ENCODE measurements around the gene GOLGA6L9.
"Not testable (repeated sequence)": the region's sequence is repeated elsewhere in the genome, so short reads cannot be mapped to it uniquely, and the experiment has no call there.

Gene GOLGA6L9

GRCh38 chr15:82468205-82468604 is 38.6 kb downstream of the GOLGA6L9 start:
- in situ Hi-C loops (cut with HindIII; ENCODE audit: low sequenced_read_pairs) = not testable (repeated sequence)

- in situ Hi-C loops (cut with HindIII; ENCODE audit: low sequenced_read_pairs) = not testable (repeated sequence)
Measured at GRCh38 chr15:82469381-82469780, 39.8 kb downstream of the GOLGA6L9 start.

DNA sequence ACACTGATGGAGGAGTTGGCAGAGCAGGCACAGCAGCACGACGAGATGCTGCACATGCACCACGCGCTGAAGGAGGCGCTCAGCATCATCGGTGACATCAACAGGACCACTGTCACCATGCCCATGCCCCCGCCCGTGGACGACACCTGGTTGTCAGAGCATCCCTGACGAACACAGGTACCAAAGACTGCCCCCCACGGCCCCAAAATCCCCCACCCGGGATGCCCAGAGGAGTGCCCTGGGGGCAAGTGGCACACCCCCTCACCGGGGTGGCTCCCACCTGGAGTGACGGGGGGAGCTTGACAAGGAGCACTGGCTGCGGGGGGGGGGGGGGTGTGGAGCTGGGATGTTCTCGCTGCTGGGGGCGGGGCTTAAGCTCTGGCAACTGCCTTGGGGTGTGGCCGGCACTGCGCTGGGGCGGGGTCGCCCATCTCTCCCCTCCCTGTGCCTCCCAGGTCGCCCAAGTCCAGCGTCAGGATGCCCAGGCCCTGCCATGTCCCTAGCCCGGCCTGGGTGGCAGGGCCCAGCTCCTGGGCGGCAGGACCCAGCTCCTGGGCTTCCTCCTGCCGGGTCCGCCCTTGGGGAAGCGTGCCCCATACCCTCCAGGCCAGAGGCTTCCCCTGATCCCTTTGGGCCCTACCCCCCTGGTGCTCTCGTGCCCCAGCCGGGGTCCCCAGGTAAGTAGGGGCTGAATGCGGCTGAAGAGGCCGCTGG is 42.8 kb downstream of the GOLGA6L9 start:
- in situ Hi-C loops (cut with HindIII; ENCODE audit: low sequenced_read_pairs) = not testable (repeated sequence)

DNA sequence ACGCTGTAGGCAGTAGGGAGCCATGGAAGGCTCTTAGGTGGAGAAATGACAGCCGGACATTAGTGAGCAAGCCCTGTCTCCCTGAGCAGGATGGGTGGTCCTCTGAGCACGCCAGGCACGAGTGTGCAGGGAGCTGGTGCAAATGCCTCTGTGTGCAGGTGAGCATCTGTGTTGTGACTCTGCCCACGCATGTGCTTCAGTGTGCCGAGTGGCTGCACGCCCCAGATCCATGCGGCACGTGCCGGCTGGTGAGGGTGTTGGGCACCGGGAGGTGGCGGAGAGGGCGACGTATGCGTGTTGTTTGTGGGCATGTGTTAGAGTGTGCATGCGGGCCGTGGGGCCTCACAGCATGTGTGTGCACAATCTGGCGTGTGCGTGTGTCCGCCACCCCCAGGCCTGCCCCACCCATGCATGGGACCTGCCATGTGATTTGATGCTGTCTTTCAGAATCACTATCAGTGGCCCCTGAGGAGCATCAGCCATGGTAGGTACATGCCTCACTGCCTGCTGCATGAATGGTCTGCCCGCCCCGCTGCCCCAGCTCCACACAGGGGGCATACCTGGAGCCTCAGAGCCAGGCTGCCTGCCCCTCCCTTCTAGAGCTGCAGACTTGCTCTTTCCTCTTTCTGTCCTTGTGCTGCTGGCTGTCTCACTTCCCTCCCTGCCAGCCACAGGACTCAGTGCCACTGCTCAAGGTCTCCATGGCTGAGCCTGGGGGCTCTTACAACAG is 45.1 kb downstream of the GOLGA6L9 start:
- in situ Hi-C loops (cut with HindIII; ENCODE audit: low sequenced_read_pairs) = not testable (repeated sequence)

DNA sequence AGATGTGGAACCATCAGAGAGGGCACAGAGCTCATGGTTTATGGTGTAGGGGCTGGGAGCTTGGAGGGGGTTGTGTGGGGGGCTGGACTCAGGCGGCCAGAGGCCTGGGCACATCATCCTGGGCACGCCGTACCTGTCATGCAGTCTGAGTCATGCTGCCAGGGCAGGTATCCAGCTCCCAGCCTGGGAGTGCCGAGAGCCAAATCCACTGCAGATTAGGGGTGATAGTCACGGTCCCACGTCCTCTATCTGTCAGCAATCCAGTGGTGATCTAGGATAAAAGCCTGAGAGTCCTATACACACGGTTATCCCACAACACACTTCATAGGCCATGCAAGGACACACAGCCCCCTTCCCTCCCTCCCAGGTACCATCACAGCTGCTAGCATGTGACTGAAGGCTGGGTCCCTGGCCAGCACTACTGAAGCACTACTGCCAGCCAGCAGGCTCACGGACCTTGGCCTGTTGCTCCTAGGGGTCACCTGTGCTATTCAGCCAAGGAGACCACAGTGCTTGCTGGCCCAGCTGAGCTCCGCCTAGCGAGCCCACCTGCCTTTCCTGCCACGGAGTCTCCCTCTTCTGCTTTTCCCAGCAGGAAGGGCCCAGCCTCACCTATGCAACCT is 45.8 kb downstream of the GOLGA6L9 start:
- in situ Hi-C loops (cut with HindIII; ENCODE audit: low sequenced_read_pairs) = not testable (repeated sequence)

- in situ Hi-C loops (cut with HindIII; ENCODE audit: low sequenced_read_pairs) = not testable (repeated sequence)
Measured at GRCh38 chr15:82476697-82477342, 47.2 kb downstream of the GOLGA6L9 start.

DNA sequence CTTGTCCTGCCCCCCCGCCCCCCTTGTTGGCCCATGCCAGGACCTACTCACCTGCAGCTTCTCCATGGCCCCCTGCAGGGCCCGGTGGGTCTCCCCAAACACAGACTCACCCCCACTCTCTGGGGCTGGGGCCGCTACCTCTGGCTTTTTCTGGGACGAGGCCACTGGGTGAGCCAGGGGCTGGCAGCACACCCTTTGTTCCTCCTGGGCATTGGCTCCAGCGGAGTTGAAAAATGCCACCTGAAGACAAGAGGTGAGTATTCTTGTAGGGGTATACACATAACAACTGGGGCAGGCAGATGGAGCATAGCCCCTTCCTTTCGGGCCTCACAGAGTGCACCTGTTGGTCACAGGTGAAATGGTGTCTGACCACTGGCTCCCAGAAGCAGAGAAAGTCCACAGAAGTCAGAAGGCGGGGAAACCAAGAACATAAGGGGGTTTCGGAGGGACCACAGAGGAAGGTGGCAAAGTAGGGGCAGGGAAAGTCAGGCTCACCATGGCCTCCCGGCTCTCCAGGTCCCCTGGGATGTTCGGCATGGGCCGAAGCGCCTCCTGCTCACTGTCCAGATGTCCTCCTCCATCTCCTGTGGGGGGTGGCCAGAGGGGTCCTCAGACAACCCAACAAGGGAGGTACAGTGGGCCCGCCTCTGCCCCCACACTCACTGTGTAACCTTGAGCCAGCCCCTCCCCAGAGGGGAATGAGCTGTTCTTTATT is 47.9 kb downstream of the GOLGA6L9 start:
- in situ Hi-C loops (cut with HindIII; ENCODE audit: low sequenced_read_pairs) = not testable (repeated sequence)
